ENCODE measurements around the gene SCAMP2.

The SCAMP2 gene

DNA sequence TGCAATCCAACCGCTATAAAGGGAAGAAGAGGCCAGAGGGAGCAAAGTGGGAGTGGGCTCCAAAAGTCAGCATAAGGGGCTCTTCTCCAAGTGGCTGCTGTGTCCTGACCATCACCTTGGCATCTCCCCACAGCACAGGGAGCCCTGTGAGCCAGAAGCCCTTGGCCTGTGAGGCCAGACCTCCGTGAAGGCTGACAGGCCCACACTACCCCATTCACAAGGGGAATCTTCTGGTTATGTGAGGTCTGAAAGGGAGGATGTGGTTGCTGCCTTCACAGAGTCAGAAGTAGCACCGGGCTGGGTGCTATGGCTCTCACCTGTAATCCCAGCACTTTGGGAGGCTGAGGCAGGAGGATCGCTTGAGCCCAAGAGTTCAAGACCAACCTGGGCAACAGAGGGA, 27.6 kb downstream of the SCAMP2 start:
- POLR2A ChIA-PET: interaction anchor here (3.5 kb wide), 1 partner anchor 25 kb away, joined by 24 read pairs; no protein-coding TSS in a partner anchor

DNA sequence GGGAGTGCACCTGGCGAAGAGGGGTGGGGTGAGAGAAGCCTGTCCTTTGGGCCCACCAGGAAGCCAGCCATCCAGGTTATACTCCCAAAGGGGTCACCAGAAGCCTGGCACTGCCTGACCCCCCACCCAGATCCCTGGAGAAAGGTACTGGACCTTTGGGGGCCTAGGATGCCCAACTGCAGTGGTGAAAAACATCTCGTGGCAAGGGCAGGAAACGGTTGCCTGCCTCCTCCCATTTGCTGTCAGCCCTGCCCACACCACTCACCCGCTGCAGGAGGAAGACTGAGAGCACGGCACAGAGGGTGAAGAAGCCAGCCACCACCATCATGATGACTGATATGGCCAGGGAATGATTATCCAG, 28.0 kb downstream of the SCAMP2 start:
- 15% methylated on average over 5 of the region's 5 CpGs for WGBS (ENCODE audit: insufficient coverage)
- DNase-seq: peak in 2 of 3 donors; percentile 53 to 56

More for the DNA sequence above, 27.6 kb downstream of the SCAMP2 start:
- DNase-seq: peak in 1 of 3 donors; percentile 43
- Histone ChIP-seq H3K9me3 (ENCODE audit: control extremely low read depth in 1 of 5, control insufficient read depth in 4 of 5, insufficient read depth in 2 of 5, low read depth in 1 of 5, low read length in 4 of 5) (no peaks in the 10 kb centered on the region), H3K4me1 (ENCODE audit: control extremely low read depth in 1 of 4, control insufficient read depth in 4 of 4, insufficient read depth in 4 of 4, low read length in 3 of 4) (peaks cover 0 to 47% (median 40%) of the 10 kb centered on the region in 4 experiments), H3K27me3 (replicated peaks in 2 of 5; ENCODE audit: control insufficient read depth in 4 of 5, insufficient read depth in 5 of 5, low read length in 4 of 5) (no peaks in the 10 kb centered on the region), H3K36me3 (ENCODE audit: control insufficient read depth in 4 of 4, insufficient read depth in 4 of 4, low read length in 3 of 4) (peaks cover 0 to 65% (median 38%) of the 10 kb centered on the region in 4 experiments), H3K4me3 (ENCODE audit: control insufficient read depth in 1 of 7, extremely low read depth in 1 of 7, insufficient read depth in 4 of 7, low read depth in 2 of 7, low read length in 6 of 7) (peak overlapping the region in 1 of 7 experiments; percentile 17), H3K27ac (ENCODE audit: insufficient read depth in 1 of 2, low read depth in 1 of 2, low read length in 2 of 2, poor library complexity in 1 of 2, severe bottlenecking in 2 of 2) (peak overlapping the region; percentile 46 to 80)
- 50% methylated on average over 2 of the region's 4 CpGs for WGBS (ENCODE audit: insufficient coverage)
- CTCF ChIA-PET: interaction anchor here (0.7 to 10.8 kb wide), 9 partner anchors 9 to 57 kb away, joined by 3 to 130 read pairs (median 6); partner anchors contain the start of gene FAM219B

DNA sequence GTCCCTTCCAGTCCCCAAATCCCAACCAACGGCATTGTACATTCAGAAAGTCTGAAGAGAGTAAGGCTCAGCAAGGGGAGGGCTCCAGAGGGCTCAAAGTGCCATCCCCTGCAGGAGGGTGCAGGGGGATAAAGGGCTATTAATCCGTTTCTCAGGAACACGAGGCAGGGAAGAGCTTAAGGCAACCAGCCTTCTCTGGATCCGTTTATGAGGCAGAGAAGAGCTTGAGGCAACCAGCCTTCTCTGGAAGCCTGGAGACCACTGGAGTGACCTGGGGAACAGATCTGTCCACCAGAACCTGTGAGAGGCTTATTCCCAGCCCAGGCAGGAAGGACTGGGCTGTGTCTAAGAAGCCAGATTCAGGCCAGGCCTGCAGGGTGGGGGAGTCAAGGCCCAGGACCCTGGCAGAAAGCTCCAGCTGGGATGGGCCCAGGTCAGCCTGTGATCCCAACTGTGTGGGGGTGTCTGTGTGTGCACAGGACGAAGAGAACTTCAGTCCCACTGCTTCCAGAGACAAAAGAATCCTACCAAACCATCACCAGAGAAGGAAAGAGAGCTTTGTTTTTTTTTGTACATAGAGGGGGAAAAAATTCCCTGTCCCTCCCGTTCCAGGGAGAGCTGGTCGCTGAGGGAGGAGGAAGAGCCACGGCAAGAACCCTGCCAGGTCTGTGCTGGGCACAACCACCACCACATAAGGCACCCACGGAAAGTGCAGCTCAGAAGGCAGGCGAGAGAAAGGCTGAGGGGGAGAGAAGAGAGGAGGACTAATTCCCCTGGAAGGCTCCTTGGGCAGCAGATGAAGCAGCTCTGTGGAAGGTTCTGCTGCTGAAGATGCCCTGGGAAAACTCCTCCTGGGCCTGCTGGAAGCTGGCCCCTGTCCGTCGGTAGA, 28.6 kb downstream of the SCAMP2 start:
- POLR2A ChIA-PET: interaction anchor here (0.6 to 3.5 kb wide), 2 partner anchors 18 to 26 kb away, joined by 3 to 24 read pairs; no protein-coding TSS in a partner anchor
- WGBS (ENCODE audit: insufficient coverage): 75% methylated on average over 4 of the region's 12 CpGs
- H3K27ac ChIP-seq (ENCODE audit: insufficient read depth in 1 of 2, low read depth in 1 of 2, low read length in 2 of 2, poor library complexity in 1 of 2, severe bottlenecking in 2 of 2): peak overlapping the region; percentile 46 to 80
- H3K4me1 ChIP-seq (ENCODE audit: control extremely low read depth in 1 of 4, control insufficient read depth in 4 of 4, insufficient read depth in 4 of 4, low read length in 3 of 4): peaks cover 0 to 47% (median 40%) of the 10 kb centered on the region in 4 experiments
- H3K27me3 ChIP-seq (replicated peaks in 2 of 5; ENCODE audit: control insufficient read depth in 4 of 5, insufficient read depth in 5 of 5, low read length in 4 of 5): no peaks in the 10 kb centered on the region
- H3K4me3 ChIP-seq (ENCODE audit: control insufficient read depth in 1 of 7, extremely low read depth in 1 of 7, insufficient read depth in 4 of 7, low read depth in 2 of 7, low read length in 6 of 7): peak overlapping the region in 1 of 7 experiments; percentile 77
- no peaks in the 10 kb centered on the region for H3K9me3 ChIP-seq (ENCODE audit: control extremely low read depth in 1 of 5, control insufficient read depth in 4 of 5, insufficient read depth in 2 of 5, low read depth in 1 of 5, low read length in 4 of 5)
- peaks cover 0 to 65% (median 37%) of the 10 kb centered on the region in 4 experiments for H3K36me3 ChIP-seq (ENCODE audit: control insufficient read depth in 4 of 4, insufficient read depth in 4 of 4, low read length in 3 of 4)
- no peak for DNase-seq
- CTCF ChIA-PET: interaction anchor here (0.8 to 10.8 kb wide), 14 partner anchors 9 to 57 kb away, joined by 3 to 130 read pairs (median 4); partner anchors contain the start of genes FAM219B and MPI

More for the DNA sequence above, 28.0 kb downstream of the SCAMP2 start:
- peak overlapping the region; percentile 46 to 80 for H3K27ac ChIP-seq (ENCODE audit: insufficient read depth in 1 of 2, low read depth in 1 of 2, low read length in 2 of 2, poor library complexity in 1 of 2, severe bottlenecking in 2 of 2)
- no peaks in the 10 kb centered on the region for H3K9me3 ChIP-seq (ENCODE audit: control extremely low read depth in 1 of 5, control insufficient read depth in 4 of 5, insufficient read depth in 2 of 5, low read depth in 1 of 5, low read length in 4 of 5)
- H3K36me3 ChIP-seq (ENCODE audit: control insufficient read depth in 4 of 4, insufficient read depth in 4 of 4, low read length in 3 of 4): peaks cover 0 to 65% (median 38%) of the 10 kb centered on the region in 4 experiments
- H3K27me3 ChIP-seq (replicated peaks in 2 of 5; ENCODE audit: control insufficient read depth in 4 of 5, insufficient read depth in 5 of 5, low read length in 4 of 5): no peaks in the 10 kb centered on the region
- H3K4me3 ChIP-seq (ENCODE audit: control insufficient read depth in 1 of 7, extremely low read depth in 1 of 7, insufficient read depth in 4 of 7, low read depth in 2 of 7, low read length in 6 of 7): peak overlapping the region in 1 of 7 experiments; percentile 17
- CTCF ChIA-PET: interaction anchor here (0.8 to 10.8 kb wide), 13 partner anchors 10 to 57 kb away, joined by 3 to 130 read pairs (median 4); partner anchors contain the start of genes FAM219B and MPI
- H3K4me1 ChIP-seq (ENCODE audit: control extremely low read depth in 1 of 4, control insufficient read depth in 4 of 4, insufficient read depth in 4 of 4, low read length in 3 of 4): peaks cover 0 to 47% (median 40%) of the 10 kb centered on the region in 4 experiments
- POLR2A ChIA-PET: interaction anchor here (0.6 to 3.5 kb wide), 2 partner anchors 17 to 25 kb away, joined by 3 to 24 read pairs; no protein-coding TSS in a partner anchor

GRCh38 chr15:74843891-74844299, 29.3 kb downstream of the SCAMP2 start:
- POLR2A ChIA-PET: interaction anchor here (1.0 to 3.5 kb wide), 3 partner anchors 24 to 62 kb away, joined by 3 to 24 read pairs (median 8); partner anchors contain the start of gene FAM219B
- CTCF ChIA-PET: interaction anchor here (0.7 to 10.8 kb wide), 12 partner anchors 8 to 72 kb away, joined by 3 to 130 read pairs (median 4); partner anchors contain the start of genes FAM219B and MPI
- Histone ChIP-seq H3K27ac (ENCODE audit: insufficient read depth in 1 of 2, low read depth in 1 of 2, low read length in 2 of 2, poor library complexity in 1 of 2, severe bottlenecking in 2 of 2) (peak overlapping the region; percentile 46 to 80), H3K4me1 (ENCODE audit: control extremely low read depth in 1 of 4, control insufficient read depth in 4 of 4, insufficient read depth in 4 of 4, low read length in 3 of 4) (peaks cover 0 to 47% (median 40%) of the 10 kb centered on the region in 4 experiments), H3K4me3 (ENCODE audit: control insufficient read depth in 1 of 7, extremely low read depth in 1 of 7, insufficient read depth in 4 of 7, low read depth in 2 of 7, low read length in 6 of 7) (peak overlapping the region in 5 of 7 experiments; percentile 23 to 95 (median 81)), H3K27me3 (replicated peaks in 2 of 5; ENCODE audit: control insufficient read depth in 4 of 5, insufficient read depth in 5 of 5, low read length in 4 of 5) (no peaks in the 10 kb centered on the region), H3K9me3 (ENCODE audit: control extremely low read depth in 1 of 5, control insufficient read depth in 4 of 5, insufficient read depth in 2 of 5, low read depth in 1 of 5, low read length in 4 of 5) (no peaks in the 10 kb centered on the region), H3K36me3 (ENCODE audit: control insufficient read depth in 4 of 4, insufficient read depth in 4 of 4, low read length in 3 of 4) (peaks cover 0 to 70% (median 40%) of the 10 kb centered on the region in 4 experiments)
- peak in 2 of 3 donors; percentile 52 to 68 for DNase-seq
- 43% methylated on average over 3 of the region's 12 CpGs for WGBS (ENCODE audit: insufficient coverage)

DNA sequence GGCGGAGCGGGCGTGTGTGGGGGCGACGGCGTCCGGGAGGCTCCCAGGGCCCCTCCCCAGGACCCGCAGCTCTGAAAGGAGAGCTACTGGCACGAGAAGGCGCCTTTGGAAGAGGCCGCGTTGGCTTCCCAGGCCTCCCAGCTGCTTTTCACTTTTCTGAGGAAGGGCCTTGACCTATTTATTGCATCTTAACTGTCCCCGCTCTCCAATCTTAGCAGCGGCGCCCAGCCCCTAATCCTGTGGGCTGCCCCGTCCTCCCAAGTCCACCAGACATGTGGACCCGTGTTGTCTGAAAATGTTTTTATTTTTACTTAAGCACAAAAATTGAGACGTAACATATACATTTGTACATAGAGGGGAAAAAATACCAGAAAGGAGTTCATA, 29.7 kb downstream of the SCAMP2 start:
- H3K4me3 ChIP-seq (ENCODE audit: control insufficient read depth in 1 of 7, extremely low read depth in 1 of 7, insufficient read depth in 4 of 7, low read depth in 2 of 7, low read length in 6 of 7): peak overlapping the region in 6 of 7 experiments; percentile 3 to 95 (median 79)
- no peaks in the 10 kb centered on the region for H3K27me3 ChIP-seq (replicated peaks in 2 of 5; ENCODE audit: control insufficient read depth in 4 of 5, insufficient read depth in 5 of 5, low read length in 4 of 5)
- peaks cover 0 to 47% (median 40%) of the 10 kb centered on the region in 4 experiments for H3K4me1 ChIP-seq (ENCODE audit: control extremely low read depth in 1 of 4, control insufficient read depth in 4 of 4, insufficient read depth in 4 of 4, low read length in 3 of 4)
- no peaks in the 10 kb centered on the region for H3K9me3 ChIP-seq (ENCODE audit: control extremely low read depth in 1 of 5, control insufficient read depth in 4 of 5, insufficient read depth in 2 of 5, low read depth in 1 of 5, low read length in 4 of 5)
- no peak for DNase-seq
- WGBS (ENCODE audit: insufficient coverage): 1% methylated on average over 12 of the region's 18 CpGs
- ChIA-PET CTCF (interaction anchor here (0.7 to 10.8 kb wide), 11 partner anchors 8 to 71 kb away, joined by 3 to 130 read pairs (median 5); partner anchors contain the start of genes CPLX3 and FAM219B), POLR2A (interaction anchor here (1.0 to 3.5 kb wide), 3 partner anchors 24 to 63 kb away, joined by 3 to 24 read pairs (median 8); partner anchors contain the start of gene FAM219B)
- peaks cover 0 to 69% (median 40%) of the 10 kb centered on the region in 4 experiments for H3K36me3 ChIP-seq (ENCODE audit: control insufficient read depth in 4 of 4, insufficient read depth in 4 of 4, low read length in 3 of 4)
- H3K27ac ChIP-seq (ENCODE audit: insufficient read depth in 1 of 2, low read depth in 1 of 2, low read length in 2 of 2, poor library complexity in 1 of 2, severe bottlenecking in 2 of 2): peak overlapping the region; percentile 46 to 80

DNA sequence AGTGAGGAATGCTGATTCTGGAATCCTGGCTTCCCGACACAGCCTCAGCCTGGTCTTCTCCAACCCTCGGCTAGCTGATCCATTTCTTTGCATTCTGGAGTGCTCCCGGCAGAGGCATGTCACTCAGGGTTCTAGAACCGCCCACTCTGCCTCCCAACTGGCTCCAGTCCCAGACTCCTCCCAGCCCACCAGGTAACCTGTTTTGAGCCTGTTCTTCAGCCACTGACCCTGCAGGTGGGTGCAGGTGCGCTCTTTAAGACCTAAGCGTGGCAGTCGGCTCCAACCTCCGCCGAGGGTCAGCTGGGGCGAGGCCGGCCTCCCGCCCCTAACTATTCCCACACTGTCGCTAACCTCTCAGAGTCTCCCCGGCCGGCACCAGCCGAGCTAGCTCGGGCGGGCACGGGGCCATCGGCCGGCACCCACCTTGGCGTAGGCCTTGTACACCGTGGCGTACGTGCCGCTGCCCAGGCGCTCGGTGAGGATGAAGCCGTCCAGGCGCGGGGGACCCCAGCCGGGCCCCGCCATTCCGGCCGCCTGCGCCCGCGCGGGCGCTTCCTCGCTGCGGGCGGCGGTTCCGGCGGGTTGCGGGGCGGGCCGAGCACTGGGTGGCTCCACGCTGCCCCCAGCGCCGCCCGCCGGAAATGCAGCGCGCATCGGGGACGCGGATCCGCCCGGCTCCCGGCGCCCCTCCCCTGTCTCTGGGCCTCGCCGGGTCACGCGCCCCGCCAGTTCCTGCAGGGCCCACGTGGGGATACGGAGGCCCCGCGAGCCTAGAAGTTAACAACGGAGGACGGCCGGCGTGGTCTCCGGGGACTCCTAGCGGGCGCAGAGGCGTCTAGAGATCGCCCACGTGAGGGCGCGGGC, 30.4 kb downstream of the SCAMP2 start, which contains the start of gene ULK3:
TSS of gene ULK3 (minus strand) at position 576 of the 864 bp plus-strand sequence. CDS start at position 525, 51 bp downstream.
- peaks cover 0 to 69% (median 39%) of the 10 kb centered on the region in 4 experiments for H3K36me3 ChIP-seq (ENCODE audit: control insufficient read depth in 4 of 4, insufficient read depth in 4 of 4, low read length in 3 of 4)

More for the DNA sequence above, 30.4 kb downstream of the SCAMP2 start, which contains the start of gene ULK3:
- Histone ChIP-seq H3K9me3 (ENCODE audit: control extremely low read depth in 1 of 5, control insufficient read depth in 4 of 5, insufficient read depth in 2 of 5, low read depth in 1 of 5, low read length in 4 of 5) (no peaks in the 10 kb centered on the region), H3K27ac (ENCODE audit: insufficient read depth in 1 of 2, low read depth in 1 of 2, low read length in 2 of 2, poor library complexity in 1 of 2, severe bottlenecking in 2 of 2) (peak within 1 kb of the TSS; percentile 46 to 80), H3K4me1 (ENCODE audit: control extremely low read depth in 1 of 4, control insufficient read depth in 4 of 4, insufficient read depth in 4 of 4, low read length in 3 of 4) (peaks cover 0 to 47% (median 40%) of the 10 kb centered on the region in 4 experiments), H3K27me3 (replicated peaks in 2 of 5; ENCODE audit: control insufficient read depth in 4 of 5, insufficient read depth in 5 of 5, low read length in 4 of 5) (no peaks in the 10 kb centered on the region), H3K4me3 (ENCODE audit: control insufficient read depth in 1 of 7, extremely low read depth in 1 of 7, insufficient read depth in 4 of 7, low read depth in 2 of 7, low read length in 6 of 7) (peak within 1 kb of the TSS; percentile 76 to 95 (median 81))
- peak; percentile 93 to 97 (median 96) for DNase-seq
- under 1% methylated on average over 63 of the region's 84 CpGs for WGBS (ENCODE audit: insufficient coverage)
- ChIA-PET CTCF (interaction anchor here (0.7 to 10.8 kb wide), 15 partner anchors 9 to 92 kb away, joined by 3 to 130 read pairs (median 5); partner anchors contain the start of genes CPLX3 and FAM219B), POLR2A (interaction anchor here (1.0 to 3.5 kb wide), 3 partner anchors 25 to 63 kb away, joined by 3 to 24 read pairs (median 8); partner anchors contain the start of gene FAM219B)

Data from common myeloid progenitor, CD34-positive (primary cell).